CD1c-positive myeloid dendritic cell (primary cell): ENCODE measurements around the gene GJA10.
A peak's percentile ranks its signal among the peaks of the same experiment; 100 is the strongest.

Experiments
- DNase-seq: peaks from one replicate; pipeline ENCODE4 v3.0.0-alpha.2; 2016; ENCODE audit errors: extremely low spot score

The GJA10 gene

DNA sequence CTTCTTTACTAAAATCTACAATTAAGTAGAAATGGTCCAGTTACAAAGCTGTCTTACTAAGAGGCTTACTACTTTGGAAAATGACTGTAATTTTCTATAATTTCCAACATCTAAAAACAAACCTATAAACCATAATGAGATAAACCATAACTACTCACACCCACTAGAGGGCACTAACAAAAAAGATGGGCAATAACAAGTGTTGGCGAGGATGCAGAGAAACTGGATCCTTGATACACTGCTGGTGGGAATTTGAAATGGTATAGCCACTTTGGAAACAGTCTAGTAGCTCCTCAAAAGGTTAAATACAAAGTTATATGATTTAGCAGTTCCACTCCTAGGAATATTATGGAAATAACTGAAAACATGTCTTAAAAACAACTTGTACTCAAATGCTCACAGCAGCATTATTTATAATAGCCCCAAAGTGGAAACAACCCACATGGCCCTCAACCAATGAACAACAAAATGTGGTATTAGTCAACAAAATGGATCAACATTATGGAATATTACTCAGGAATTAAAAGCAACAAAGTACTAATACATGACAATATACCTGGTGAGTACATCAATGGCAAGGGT, 50.6 kb downstream of the GJA10 start:
- DNase-seq, result peak; percentile 33
